Cardiac fibroblast (primary cell): ENCODE results near the gene TSPAN9.

Experiments used
- DNase-seq, 2 donors: peaks; one replicate each; pipeline versions ENCODE4 v3.0.0 to v3.0.0-alpha.2; 2010; ENCODE audit warnings: low read depth in 2 of 2
- H3K4me3 ChIP-seq, 2 donors: replicated peaks in 1 of 2; 1 replicate in 1 of 2; 2 replicates in 1 of 2; pipeline ENCODE4 v1.5.1; 2011; ENCODE audit warnings: low read depth in 2 of 2, low read length in 2 of 2, mild to moderate bottlenecking in 2 of 2, moderate library complexity in 1 of 2
- TF ChIP-seq, protein P1 (sequence below): IDR thresholded peaks from one replicate; pipeline ENCODE4 v1.5.1; 2011; ENCODE audit warnings: low read depth, mild to moderate bottlenecking, low read length, inconsistent platforms

TSPAN9 gene

DNA sequence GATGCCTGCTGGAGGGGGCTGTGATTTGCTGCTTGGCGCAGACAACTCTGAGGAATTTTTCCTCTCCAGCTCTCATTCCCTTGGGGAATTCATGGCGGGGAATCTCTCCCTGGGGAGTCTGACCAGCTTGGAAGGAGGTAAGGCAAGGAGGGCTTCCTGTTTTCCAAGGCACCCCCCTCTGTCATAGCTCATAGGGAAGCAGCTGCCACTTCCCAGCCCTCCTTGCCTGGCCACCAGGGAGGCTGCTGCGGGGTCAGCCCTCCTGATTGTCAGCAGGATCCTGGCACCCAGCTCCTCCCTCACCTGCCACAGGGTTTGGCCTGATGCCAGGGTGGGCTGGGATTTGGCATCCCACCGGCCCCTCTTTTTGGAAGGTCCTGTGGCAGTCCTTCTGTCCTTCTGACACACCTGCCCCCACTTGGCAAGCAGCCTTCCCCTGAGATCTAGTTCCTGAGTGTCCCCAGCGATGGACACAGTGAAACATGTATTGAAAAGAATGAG is 74.9 kb downstream of the TSPAN9 start:
- DNase-seq = peak; percentile 61 to 80
- H3K4me3 ChIP-seq = no peak overlapping the region
- TF ChIP-seq, protein P1, sequence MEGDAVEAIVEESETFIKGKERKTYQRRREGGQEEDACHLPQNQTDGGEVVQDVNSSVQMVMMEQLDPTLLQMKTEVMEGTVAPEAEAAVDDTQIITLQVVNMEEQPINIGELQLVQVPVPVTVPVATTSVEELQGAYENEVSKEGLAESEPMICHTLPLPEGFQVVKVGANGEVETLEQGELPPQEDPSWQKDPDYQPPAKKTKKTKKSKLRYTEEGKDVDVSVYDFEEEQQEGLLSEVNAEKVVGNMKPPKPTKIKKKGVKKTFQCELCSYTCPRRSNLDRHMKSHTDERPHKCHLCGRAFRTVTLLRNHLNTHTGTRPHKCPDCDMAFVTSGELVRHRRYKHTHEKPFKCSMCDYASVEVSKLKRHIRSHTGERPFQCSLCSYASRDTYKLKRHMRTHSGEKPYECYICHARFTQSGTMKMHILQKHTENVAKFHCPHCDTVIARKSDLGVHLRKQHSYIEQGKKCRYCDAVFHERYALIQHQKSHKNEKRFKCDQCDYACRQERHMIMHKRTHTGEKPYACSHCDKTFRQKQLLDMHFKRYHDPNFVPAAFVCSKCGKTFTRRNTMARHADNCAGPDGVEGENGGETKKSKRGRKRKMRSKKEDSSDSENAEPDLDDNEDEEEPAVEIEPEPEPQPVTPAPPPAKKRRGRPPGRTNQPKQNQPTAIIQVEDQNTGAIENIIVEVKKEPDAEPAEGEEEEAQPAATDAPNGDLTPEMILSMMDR = no peak

DNA sequence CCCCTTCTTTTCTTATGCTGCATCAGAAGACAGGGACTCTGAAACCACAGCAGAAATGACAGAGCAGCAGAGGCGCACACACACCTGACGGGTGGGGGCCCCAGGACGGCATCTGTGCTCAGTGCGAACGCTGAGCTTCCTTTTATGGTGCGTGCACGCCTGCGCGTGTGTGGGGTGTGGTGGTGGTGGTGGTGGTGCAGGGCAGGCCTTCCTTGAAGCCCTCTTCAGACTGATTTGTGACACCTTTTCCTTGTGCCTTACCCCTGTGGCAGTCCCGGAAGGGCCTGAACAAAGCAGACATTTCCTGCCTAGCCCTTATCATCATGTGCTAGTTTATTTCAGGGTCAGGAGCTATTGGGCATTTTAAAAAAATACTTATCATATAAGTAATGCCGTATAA is 75.7 kb downstream of the TSPAN9 start:
- TF ChIP-seq, protein P1 = no peak
- DNase-seq = no peak
- H3K4me3 ChIP-seq = no peak overlapping the region

DNA sequence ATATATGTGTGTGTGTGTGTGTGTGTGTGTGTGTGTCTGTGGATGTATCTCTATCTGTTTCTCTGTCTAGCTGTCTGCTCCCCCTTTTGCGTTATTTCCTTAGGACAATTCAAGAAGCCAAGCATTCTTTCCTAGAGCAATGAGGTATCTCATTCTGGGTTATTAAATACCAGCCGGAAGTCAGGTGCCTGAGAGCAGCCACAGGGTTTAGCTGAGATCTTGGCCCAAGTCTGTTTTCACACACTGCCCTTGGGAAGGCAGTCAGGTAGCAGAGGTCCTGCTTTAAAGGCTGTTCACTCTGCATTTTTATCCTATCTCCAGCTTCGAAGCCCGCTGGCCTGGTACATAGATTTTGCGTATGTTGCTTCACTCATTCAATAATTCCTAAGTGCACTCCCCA is 76.8 kb downstream of the TSPAN9 start:
- no peak for DNase-seq
- H3K4me3 ChIP-seq = no peak overlapping the region
- TF ChIP-seq, protein P1 = no peak

DNA sequence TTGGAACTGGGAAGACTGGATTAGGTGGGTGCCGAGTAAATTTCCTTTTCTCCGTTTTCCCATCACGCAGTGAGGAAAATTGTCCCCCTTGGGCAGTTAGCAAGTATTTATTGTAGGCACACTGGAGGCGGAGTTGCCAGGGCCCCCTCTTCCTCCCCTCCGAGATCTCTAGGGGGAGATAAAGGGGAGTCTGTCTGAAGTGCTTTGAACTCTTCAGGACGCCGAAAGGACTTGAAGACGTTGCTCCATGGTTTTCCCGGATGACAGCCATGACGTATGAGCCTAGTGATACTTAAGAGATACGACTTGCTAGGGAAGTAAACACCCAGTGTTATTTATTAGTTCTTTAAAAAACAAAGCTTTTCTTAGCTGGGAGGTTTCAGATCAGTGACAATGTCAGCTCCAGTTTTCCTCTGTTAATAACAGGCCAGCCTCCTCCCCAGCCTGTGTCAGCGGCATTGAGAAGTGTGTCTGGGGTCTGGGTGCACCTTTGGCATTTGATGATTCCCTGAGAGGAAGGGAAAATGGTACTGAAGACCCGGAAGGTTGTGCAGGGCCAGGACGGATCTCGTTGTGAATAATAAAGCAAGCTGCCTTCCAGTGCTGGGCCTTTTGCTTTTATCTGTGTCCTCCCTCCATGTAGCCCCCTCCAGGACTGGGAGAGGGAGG is 78.7 kb downstream of the TSPAN9 start:
- TF ChIP-seq, protein P1 = no peak
- H3K4me3 ChIP-seq = no peak overlapping the region
- no peak for DNase-seq

DNA sequence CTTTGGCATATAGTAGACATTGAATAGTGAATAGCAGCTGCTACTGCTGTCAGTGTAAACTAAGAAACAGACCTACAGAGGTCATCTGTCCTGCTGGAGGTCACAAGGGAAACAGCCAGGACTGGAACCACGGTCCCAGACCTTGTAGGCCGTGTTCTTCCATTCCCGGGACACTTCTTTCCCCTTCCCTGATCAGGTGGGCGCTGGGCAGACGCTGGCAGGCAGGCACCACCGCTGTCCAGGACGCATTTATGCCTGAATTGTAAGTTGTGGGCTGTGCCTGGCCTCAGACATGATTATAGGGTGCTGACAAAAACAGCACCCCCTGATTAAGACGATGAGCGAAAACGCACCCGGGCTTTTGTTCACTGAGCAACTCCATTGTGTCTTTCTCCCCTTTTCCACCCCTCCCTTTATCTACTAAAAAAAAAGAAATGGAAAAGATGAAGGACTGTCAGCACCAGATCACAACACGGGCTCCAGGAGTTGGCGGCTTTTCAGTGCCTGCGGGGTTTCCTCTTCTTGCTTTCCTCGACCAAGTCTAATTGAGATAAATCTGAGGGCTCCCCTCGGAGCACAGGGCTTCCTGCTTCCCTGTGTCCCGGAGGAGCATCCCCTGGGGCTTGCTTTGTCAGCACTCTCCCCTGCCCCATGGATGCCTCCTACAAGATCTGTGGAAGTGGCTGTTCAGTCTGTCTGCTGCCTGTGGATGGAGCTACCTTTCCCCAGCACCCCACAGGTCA is 80.6 kb downstream of the TSPAN9 start:
- TF ChIP-seq, protein P1 = no peak
- peak in 1 of 2 donors; percentile 29 for DNase-seq
- H3K4me3 ChIP-seq = no peak overlapping the region

DNA sequence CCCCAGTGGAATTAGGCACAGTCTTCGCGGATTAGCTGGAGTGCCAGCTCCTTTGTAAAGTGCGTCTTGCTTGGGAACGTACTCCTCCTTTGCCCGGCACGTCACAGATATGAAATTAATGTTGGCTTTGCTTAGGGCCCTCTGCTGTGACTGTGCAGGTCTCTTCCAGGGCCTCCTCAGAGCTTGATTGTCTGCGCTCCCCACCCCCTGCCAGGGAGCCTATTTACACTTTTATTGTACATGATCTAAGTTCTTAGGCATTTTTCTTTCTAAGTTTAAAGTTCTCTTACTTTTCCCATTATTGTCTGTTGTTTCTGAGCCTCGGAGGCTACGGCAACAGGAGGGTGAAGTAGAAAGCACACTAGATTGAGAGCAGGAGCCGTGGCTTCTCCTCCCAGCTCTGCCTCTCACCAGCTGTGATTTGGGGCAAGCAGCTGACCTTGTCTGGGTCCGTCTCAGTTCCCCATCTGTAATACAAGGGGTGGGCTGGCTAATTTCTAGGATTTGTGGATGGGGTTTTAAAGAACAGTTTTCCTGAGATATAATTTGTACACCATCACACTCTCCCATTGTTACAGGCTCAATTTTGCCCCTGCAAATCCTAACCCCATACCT is 81.8 kb downstream of the TSPAN9 start:
- DNase-seq = peak; percentile 25 to 66
- H3K4me3 ChIP-seq = no peak overlapping the region
- TF ChIP-seq, protein P1 = no peak
